ENCODE measurements around the gene KLF9.

Gene KLF9

DNA sequence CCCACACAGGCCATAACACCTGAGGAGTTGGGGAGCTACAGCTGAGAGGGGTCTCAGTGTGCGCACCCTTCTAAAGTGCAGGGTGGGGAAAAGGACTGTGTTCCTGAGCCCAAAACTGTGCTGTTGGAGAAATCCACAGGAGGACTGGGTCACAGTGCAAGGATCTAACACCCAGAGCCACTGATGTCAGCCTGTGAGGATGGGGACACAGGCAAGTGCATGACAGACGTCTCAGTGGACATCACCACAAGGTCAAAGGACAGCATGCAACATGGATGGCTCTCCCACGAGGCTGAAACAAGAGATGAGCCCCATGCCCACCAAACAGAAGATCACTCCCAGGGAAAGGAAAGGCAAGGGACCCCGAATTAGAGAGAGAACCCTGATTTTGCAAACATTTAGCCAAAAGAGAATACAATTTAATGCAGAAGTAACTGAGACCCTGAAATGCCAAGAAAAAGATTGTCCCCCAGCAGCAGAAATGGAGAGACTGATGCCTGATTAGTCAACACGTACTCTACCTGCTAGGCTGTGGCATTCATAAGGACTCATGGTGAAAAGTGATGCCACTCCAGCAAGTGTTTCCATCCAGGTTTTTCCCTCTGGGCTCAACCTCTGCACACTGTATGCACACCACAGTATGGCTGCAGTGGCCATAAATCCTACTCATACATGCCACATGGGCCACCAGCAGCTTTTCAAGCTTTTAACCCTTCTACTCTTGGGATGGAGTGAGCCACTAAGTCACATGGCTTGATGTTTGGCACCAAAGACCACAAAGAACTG lies 14.2 kb downstream of the KLF9 start:
- no peak overlapping the region for H3K4me3 ChIP-seq (ENCODE audit: control insufficient read depth, low read depth, low read length)
- TF ChIP-seq, protein P1, sequence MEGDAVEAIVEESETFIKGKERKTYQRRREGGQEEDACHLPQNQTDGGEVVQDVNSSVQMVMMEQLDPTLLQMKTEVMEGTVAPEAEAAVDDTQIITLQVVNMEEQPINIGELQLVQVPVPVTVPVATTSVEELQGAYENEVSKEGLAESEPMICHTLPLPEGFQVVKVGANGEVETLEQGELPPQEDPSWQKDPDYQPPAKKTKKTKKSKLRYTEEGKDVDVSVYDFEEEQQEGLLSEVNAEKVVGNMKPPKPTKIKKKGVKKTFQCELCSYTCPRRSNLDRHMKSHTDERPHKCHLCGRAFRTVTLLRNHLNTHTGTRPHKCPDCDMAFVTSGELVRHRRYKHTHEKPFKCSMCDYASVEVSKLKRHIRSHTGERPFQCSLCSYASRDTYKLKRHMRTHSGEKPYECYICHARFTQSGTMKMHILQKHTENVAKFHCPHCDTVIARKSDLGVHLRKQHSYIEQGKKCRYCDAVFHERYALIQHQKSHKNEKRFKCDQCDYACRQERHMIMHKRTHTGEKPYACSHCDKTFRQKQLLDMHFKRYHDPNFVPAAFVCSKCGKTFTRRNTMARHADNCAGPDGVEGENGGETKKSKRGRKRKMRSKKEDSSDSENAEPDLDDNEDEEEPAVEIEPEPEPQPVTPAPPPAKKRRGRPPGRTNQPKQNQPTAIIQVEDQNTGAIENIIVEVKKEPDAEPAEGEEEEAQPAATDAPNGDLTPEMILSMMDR (conservative IDR thresholded peaks at IDR 0.05; ENCODE audit: control insufficient read depth, insufficient read depth, low read depth, low read length), result no peak
- DNase-seq (ENCODE audit: low read depth), result no peak

DNA sequence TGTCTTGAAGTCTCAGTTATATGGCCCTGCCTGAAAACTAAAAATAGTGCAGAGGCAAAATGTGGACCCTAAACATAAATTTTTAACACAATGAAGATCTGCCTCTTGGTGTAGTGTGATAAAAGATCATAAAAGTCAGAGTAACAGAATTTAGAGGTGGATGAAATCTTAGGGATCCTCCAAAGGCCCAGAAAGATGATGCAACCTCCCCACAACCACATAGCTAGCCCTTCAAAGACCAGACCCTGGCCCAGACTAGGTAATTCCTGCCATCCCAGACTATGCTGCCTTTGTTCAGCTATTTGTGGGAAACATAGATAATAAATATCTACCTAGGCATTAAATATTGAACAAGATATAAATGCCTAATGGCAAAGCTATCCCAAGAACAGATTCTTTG lies 15.3 kb downstream of the KLF9 start:
- TF ChIP-seq, protein P1 (conservative IDR thresholded peaks at IDR 0.05; ENCODE audit: control insufficient read depth, insufficient read depth, low read depth, low read length), result no peak
- H3K4me3 ChIP-seq (ENCODE audit: control insufficient read depth, low read depth, low read length), result no peak overlapping the region
- no peak for DNase-seq (ENCODE audit: low read depth)

DNA sequence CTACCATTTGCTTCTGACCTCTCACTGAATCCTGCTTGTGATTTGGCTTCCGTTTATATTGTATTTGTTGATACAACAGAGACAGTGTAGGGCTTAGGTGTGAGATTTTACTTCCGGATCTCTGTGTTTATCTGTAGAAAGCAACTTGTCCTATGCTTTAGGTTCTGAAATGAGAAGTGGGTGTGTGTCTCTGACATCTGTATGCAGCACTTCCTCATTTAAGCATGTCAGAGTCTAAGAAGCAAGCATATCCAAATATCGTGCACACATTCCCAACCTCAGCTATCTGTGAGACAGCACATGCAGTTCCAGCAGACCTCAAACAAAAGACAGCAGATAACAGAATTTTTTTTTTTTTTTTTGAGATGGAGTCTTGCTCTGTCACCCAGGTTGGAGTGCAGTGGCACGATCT lies 16.3 kb downstream of the KLF9 start:
- peak; percentile 40 for DNase-seq (ENCODE audit: low read depth)
- no peak overlapping the region for H3K4me3 ChIP-seq (ENCODE audit: control insufficient read depth, low read depth, low read length)
- TF ChIP-seq, protein P1 (conservative IDR thresholded peaks at IDR 0.05; ENCODE audit: control insufficient read depth, insufficient read depth, low read depth, low read length), result no peak

DNA sequence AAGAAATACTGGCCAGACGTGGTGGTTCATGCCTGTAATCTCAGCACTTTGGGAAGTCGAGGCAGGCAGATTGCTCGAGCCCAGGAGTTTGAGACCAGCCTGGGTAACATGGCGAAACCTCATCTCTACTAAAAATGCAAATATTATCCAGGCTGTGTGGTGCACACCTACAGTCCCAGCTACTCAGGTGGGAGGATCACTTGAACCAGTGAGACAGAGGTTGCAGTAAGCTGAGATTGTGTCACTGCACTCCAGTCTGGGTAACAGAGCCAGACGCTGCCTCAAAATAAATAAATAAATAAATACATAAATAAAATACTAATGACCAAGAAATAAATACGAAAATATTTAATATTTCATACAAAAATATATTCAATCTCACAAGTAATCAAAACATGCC lies 18.8 kb downstream of the KLF9 start:
- DNase-seq (ENCODE audit: low read depth), result no peak
- no peak overlapping the region for H3K4me3 ChIP-seq (ENCODE audit: control insufficient read depth, low read depth, low read length)
- TF ChIP-seq, protein P1 (conservative IDR thresholded peaks at IDR 0.05; ENCODE audit: control insufficient read depth, insufficient read depth, low read depth, low read length), result no peak

DNA sequence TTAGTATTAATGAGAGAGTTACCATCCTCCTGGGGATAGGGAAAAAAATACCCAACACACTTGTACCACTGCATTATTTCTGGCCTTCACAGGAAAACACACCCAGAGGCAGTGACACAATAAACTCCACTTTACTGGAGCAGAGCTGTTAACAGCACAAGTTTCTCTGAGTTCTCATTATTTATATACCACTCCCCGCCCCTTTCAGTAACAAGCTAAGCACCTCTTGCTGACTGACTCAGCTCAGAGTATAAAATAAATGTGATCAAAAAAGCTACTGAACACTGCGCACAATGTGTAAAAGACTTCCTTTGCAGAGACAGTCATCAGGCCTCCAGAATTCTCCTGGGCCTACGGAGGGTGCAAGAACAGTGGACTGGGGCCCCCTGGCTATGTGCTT lies 21.6 kb downstream of the KLF9 start:
- DNase-seq (ENCODE audit: low read depth), result no peak
- TF ChIP-seq, protein P1 (conservative IDR thresholded peaks at IDR 0.05; ENCODE audit: control insufficient read depth, insufficient read depth, low read depth, low read length), result no peak
- H3K4me3 ChIP-seq (ENCODE audit: control insufficient read depth, low read depth, low read length), result no peak overlapping the region

DNA sequence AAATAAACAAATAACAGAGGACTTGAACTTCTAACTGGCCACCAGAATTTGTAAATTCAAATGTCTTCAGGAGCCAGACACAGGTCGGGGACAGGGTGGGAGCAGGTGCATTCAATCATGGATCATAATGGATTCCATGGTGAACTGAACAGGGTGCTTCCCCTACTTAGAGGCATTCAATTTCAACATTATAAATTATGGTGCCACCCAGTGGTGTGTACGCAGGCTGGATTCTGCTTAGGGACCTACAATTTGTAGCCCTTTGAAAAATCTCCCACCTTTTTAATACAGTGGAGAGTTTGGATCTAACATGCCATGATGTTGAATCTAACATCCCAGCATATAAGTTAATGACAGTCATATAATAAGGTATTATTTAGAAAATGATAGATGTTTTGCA lies 22.3 kb downstream of the KLF9 start:
- no peak for DNase-seq (ENCODE audit: low read depth)

More for the DNA sequence above, 22.3 kb downstream of the KLF9 start:
- no peak overlapping the region for H3K4me3 ChIP-seq (ENCODE audit: control insufficient read depth, low read depth, low read length)
- TF ChIP-seq, protein P1 (conservative IDR thresholded peaks at IDR 0.05; ENCODE audit: control insufficient read depth, insufficient read depth, low read depth, low read length), result peak; percentile 33
